GM12891 (cell line): ENCODE data around the gene GRM4.

Experiments used
- POLR2A ChIP-seq: IDR thresholded peaks from 2 replicates; pipeline ENCODE4 v1.6.1; 2011; ENCODE audit warnings: low read depth, low read length, control low read depth
- POLR2AphosphoS5 ChIP-seq: IDR thresholded peaks from 2 replicates; pipeline ENCODE4 v1.6.1; 2011; ENCODE audit warnings: low read depth, low read length, control low read depth
- SPI1 ChIP-seq: IDR thresholded peaks from 2 replicates; pipeline ENCODE4 v1.6.1; 2011; ENCODE audit warnings: low read depth, low read length, control low read depth
- TAF1 ChIP-seq: IDR thresholded peaks from 2 replicates; pipeline ENCODE4 v1.6.1; 2011; ENCODE audit warnings: low read depth, low read length, control low read depth

- no peak for TF ChIP-seq TAF1
- TF ChIP-seq POLR2A, result no peak
- no peak for TF ChIP-seq POLR2AphosphoS5
- TF ChIP-seq SPI1, result no peak
Measured at GRCh38 chr6:34064675-34065074, 81.2 kb downstream of the GRM4 start.
